Medulla oblongata (tissue), 1 donor: ENCODE results near the gene AIMP2.
"Not testable (repeated sequence)": the region's sequence is repeated elsewhere in the genome, so short reads cannot be mapped to it uniquely, and the experiment has no call there.

Experiments
- DNase-seq: peaks from one replicate; pipeline ENCODE4 v3.0.0-alpha.2; 2015; ENCODE audit errors: extremely low spot score

Gene AIMP2

DNA sequence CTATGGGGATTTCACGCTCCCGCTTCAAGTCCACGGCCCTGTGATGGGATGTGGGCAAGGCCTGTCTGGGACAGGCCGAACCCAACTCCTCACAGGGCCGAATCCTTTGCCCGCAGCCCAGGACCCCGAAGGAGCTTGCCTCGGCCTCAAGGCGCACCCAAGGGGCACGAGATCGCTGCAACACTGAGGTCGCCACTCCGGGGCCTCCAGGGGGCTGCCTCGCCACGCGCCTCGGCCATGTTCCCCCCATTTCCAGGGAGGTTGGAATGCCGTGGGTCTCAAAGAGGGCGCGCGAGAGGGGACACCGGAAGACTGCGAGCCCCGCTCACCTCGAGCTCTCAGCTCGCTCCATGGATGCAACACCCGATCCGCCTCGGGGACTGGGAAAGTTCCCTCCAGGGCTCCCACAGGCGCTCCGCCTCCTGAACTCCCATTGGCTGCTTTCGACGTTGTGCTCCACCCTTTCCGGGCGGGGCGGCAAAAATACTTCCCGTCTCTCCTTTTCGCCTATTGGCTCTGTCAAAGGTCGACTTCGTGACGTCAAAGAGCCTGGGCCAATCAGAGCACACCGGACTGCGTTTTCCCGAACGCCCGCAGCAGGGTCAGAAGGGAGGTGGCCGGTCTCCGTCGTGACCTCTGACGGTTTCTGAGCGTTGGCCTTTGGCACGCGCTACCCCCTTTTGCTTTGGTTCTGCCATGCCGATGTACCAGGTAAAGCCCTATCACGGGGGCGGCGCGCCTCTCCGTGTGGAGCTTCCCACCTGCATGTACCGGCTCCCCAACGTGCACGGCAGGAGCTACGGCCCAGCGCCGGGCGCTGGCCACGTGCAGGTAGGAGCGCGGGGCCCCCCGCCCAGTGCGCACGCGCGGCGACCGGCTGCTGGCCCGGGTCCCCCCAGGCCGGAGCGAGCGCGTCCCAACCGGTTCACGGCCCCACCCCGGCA is at the start of gene AIMP2, which contains the start of gene PMS2:
AIMP2 (plus strand) TSS at position 605 of the 944 bp plus-strand sequence; CDS start at position 697, 92 bp downstream.
PMS2 (minus strand) TSS at position 382 of the 944 bp plus-strand sequence; CDS start at position 352, 30 bp downstream.
- peak; percentile 100 for DNase-seq

DNA sequence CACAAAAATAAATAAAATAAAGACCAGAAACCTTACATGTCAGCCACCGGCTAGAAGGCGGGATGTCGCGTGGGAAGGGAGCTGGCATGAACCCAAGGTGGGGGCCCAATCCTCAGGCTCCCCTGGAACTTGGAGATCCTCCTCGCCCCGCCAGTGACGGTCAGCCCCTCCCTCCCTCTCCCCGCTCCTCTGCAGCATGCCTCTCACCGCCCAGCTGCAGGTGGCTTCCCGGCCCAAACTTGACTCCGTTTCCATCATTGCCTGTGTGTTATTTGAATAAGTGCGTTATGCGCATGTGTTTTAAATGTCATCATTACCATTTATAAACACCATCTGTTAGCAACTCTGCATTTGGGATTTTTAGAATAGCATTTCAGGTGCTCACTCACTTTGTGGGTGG is 45.9 kb upstream of the AIMP2 start:
- not testable (repeated sequence) for DNase-seq

DNA sequence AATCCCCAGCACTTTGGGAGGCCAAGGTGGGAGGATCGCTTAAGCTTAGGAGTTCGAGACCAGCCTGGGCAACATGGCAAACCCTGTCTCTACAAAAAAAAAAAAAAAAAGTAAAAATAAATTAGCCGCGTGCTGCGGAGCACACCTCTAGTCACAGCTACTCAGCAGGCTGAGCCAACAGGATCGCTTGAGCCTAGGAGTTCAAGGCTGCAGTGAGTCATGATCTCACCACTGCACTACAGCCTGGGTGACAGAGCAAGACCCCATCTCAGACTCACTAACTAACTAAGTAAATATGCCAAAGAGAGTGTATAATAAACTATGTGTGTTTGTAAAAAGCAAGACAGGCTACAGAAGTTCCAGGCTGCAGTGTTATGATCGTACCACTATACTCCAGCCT is 45.3 kb upstream of the AIMP2 start:
- not testable (repeated sequence) for DNase-seq

DNA sequence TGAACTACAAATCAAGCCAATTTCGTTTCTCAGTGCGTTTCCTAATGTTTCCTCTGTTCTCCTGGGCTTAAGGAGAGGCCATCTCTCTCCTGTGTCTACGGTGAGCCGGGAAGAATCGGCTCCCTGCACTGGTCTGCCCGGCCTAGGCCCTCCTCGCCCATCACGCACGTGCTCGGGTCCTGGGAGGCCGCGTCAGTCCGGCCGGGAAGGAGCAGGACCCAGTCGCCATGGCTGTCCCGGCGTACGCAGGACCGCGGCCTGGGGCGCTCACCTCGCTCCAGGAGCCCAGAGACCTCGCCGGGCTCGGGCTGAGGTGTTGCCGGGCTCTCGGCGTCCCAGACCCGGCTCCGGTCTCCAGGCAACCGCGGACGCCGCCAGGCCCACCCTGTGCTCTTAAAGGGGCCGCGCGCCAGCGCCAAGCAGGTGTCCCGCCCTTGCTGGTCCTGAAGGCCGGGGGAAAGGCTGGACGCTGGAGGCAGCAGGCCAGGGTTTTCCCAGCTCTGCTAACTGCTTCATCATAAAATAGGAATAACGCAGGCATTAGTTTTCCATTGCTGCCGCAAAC is 38.6 kb upstream of the AIMP2 start, which contains the start of gene RSPH10B:
RSPH10B (minus strand) TSS at position 343 of the 565 bp plus-strand sequence. CDS start 3,573 bp downstream, outside the sequence.
- DNase-seq: not testable (repeated sequence)

DNA sequence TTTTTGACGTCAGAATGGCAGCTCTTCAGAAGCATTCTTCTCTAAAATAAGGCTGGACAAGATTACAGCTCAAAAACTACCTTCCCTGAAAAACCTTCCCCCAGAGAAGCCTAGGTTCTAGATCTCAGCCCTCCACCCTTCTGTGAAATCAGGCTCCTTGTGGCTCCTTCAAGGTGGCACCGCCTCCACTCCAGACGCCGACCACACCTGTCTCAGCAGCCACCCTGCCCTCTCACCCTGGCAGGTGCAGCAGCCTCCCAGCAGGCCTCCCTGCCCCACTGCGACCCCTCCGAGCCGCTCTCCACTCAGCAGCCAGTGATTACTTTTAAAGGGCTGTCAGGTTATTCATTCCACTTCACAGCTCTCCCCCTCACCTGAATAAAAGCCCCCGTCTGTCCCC is 35.5 kb upstream of the AIMP2 start:
- not testable (repeated sequence) for DNase-seq

DNA sequence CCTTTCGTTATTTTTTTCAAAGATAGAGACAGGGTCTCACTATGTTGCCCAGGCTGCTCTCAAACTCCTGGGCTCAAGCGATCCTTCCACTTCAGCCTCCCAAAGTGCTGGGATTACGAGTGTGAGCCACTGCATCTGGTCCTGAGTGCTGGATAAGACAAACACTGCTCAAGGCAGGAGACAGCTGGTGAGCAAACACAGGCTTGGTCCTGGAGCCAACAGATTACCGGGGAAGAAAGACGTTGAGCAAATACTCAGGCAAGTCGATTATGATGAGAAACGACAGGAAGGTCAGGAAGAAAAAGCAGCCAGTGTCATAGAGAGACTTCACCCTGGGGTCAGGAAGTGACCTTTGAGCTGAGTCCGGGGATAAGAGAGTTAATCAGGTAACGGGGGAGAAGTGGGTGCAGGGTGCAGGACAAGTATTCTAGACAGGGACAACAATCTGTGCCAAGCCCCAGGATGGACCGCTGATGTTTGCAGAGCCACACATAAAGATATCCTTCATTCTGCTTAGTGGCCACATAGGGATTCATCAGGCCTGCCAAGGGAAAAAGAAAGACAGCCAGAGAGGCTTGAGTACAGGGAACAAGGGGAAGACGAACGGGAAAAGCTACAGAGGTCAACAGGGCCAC is 29.3 kb upstream of the AIMP2 start:
- not testable (repeated sequence) for DNase-seq

DNA sequence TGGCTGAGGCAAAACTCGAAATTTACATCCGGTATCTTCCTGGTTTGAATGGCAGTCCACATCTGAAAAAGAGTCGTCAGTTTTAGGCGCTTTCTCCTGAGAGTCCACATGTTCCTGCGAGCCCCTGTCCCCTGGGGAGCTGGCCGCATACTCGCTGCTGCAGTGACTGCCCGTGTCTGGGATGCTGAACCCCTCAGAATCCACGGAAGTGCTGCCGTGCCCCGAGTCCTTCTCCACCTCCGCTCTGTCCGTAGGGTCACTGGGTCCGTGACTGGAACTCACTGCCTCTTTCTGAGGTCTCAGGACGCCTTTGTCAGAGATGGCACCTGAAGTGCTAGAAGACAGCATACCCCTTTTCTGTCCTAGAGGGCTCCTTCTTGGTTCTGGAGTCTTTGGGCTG is 22.0 kb upstream of the AIMP2 start:
- not testable (repeated sequence) for DNase-seq

DNA sequence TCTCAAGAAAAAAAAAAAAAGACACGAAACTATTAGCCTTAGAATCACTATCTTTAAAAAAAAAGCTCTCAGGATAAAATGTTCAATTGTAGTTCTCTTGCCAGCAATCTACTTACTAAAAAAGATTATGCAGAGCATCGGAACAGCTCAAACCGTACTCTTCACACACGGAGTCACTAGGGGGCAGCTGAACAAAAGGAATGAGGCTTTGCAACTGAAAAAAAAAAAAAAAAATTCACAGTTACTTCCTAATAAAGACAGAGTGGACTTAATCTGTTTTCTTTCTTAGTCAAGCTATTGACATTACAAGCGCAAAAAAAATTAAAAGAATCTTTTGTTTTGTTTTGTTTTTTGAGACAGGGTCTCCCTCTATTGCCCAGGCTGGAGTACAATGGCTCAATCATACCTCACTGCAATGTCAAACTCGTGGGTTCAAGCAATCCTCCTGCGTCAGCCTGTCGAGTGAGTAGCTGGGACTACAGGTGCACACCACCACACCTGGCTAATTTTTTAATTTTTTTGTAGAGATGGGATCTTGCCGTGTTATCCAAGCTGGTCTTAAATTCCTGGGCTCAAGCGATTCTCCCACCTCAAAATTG is 11.8 kb upstream of the AIMP2 start:
- DNase-seq: peak; percentile 81

DNA sequence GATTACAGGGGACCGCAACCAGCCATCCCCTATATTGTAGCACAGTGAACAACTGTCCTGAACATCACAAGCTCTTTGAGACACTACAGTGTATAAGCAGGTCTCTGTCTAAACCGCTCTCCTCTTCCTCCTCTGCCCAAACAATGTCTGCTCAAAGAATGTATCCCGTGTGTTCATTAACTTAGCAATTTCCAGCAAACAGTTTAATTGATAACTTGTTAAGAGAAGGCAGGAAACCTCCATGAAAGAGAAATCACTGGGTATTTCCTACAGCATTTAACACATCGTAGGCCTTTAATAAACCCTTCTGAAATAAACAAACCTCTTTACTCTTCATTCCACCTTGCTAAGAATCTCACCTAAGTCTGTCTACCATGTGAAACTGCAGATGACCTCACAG is 1.7 kb upstream of the AIMP2 start:
- no peak for DNase-seq

DNA sequence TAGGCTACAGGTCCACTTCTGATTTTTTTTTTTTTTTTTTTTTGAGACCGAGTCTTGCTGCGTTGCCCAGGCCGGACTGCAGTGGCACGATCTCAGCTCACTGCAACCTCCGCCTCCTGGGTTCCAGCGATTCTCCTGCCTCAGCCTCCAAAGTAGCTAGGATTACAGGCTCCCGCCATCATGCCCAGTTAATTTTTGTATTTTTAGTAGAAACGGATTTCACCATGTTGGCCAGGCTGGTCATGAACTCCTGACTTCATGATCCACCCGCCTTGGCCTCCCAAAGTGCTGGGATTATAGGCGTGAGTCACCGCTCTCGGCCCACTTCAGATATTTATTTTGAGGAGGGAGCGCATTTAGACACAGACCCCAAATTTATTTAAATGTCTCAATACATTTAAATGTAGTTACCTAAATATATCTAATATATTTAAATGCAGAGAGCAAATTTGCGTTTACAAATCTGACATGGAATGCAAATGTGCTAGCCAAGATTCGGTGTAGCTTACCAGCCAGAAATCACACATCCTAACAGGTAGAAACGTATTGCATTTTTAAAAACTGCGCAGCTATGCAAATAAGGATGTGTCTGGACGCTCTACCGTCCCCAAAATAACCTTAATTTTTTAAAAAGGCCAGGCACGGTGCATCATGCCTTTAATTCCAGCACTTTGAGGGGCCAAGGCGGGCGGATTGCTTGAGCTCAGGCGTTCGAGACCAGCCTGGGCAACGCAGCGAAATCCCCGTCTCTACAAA is 1.1 kb upstream of the AIMP2 start:
- DNase-seq: not testable (repeated sequence)

DNA sequence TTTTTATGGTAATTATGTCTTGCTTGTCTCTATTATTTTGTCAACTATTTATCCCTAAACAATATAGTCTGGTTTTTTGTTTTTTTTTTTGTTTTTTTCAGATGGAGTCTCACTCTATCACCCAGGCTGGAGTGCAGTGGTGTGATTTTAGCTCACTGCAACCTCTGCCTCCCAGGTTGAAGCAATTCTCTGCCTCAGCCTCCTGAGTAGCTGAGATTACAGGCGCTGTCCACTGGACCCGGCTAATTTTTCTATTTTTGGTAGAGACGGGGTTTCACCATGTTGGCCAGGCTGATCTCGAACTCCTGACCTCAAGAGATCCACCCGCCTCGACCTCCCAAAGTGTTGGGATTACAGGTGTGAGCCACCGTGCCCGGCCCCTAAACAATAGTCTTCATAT is 1.3 kb downstream of the AIMP2 start:
- not testable (repeated sequence) for DNase-seq

DNA sequence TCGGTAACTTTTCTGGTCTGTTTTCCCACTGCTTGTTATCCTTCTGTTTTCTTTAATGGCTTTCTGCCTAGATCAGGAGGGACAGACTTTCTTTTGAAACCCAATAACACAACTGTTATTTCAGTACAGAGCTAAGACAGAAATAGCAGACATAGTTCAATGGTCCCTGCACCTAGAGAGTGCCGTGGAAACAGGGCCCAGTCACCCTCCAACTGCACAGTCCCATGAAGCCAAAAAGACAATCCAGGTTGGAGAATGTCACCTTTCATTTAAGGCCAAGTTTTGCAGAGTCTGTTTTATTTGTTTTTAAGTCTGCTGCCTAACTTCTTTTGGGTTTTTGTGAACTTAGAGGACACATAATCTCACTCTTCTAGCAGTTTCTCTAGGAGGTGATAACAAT is 2.5 kb downstream of the AIMP2 start:
- no peak for DNase-seq

DNA sequence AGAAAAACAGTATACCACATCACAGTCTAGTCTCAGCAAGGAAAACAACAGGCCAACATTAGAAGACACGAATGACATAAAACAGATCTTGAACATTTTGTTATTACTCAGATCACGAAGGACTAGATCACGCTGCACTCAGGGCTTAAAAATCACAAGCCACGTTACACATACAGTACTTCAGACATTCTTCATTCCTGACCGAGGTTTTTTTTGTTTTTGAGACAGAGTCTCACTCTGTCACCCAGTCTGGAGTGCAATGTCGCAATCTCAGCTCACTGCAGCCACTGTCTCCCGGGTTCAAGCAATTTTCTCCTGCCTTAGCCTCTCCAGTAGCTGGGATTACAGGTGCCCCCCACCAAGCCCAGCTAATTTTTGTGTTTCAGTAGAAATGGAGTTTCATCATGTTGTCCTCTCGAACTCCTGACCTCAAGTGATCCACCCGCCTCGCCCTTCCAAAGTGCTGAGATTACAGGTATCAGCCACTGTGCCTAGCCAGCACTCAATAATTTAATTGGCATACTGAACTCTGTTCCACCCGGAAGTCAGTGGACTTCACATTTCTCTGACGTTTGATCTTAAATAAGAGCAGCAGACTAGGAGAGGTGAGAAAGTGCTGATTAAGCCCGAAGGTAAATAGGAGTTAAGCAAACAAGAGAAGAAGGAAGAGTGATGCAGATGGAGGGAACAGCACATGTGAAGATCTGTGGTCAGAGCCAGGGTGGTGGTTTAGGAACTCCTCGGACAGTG is 3.5 kb downstream of the AIMP2 start:
- no peak for DNase-seq

DNA sequence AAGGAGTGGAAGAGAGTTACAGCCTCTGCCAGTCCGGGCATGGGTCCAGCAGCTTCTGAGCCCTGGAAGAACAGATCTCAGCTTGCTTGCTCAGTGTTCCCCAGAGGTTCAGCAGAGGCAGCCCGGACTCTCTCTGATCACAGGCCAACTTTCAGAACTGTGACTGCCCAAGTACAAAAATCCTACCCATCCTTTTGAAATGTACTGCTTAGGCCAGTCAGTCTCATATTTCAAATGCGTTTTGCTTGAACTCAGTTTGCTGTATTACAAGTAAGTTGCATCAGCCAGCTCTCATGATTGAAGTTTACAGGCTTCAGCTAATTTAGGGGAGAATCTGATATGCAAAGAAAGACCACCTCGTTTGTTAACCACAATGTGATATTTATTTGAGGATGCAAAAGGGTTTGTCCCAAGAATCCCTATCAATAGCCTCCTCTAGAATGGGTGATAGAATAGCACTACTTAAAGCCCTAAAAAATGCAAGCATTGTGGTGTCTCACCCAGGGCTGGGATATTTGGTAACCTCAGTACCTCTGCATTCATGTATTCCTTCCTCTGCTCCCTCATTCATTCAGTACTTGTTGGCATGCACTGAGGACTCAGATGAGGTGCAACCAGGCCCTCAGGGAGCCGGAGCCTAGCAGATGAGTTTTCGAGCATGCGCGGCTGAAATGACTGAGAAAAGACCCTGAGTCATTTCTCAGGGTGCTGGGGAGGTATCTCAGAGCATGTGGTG is 7.0 kb downstream of the AIMP2 start:
- DNase-seq: peak; percentile 64

DNA sequence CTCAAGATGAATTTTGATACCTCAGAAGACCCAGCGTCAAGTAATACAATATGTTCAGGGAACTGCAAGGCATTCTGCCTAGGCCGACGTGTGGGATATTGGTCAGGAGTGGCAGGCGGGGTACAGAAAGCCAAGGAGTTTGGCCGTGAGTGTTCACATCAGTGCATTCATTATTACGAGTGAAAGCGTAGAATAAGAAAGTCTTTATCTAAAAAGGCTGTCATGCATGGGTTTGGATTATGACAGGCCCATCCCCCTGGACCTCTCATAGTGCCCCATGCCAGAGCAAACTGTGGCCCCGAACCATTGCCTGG is 7.5 kb downstream of the AIMP2 start:
- no peak for DNase-seq

DNA sequence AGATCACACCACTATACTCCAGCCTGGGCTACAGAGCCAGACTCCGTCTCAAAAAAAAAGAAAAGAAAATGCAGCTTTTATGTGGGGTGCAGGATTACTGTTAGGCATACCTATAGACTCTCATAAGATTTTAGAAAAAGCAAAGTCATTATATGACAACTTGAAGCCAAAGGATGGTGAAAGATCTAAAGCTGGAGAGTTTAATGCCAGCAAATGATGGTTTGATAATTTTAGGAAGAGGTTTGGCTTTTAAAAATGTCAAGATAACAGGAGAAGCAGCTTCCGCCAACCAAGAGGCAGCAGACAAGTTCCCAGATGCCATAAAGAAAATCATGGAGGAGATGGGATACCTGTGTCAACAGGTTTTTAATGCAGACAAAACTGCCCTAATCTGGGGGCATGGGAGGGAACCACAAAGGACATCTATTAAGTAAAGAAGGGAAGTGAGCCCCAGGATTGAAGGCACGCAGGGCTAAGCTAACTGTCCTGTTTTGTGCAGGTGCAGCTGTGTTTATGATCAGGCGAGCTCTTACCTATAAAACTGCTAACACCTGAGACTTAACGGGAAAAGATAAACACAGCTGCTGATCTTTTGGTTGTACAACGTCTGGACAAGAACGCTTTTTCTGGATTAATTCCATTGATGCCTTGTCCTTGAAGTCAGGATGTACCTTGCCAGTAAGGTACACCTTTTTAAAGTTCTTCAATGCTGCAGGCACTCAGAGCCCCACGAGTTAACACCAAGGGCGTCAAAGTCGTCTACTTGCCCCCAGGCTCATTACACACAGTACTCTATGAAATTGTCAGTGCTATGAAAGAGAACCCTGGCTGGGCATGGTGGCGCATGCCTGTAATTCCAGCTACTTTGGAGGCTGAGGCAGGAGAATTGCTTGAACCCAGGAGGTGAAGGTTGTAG is 11.6 kb downstream of the AIMP2 start:
- no peak for DNase-seq

DNA sequence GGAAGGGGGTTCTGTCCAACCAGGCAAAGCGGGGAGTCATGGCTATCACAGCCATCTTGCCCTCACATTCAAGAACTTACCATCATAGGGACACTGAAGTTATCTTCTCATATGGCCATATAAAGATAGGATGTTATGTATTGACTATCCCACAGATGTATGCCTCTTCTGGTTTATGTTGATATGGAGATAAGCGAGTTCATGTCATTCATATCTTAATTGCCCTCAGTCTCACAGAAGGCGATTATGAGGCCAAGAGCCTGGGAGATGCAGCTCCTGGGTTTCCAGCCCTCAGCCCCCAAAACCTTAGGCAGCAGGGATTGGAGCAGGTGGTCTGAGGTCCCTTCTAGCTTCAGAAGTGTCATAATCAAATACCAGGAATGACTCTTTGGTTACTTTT is 13.6 kb downstream of the AIMP2 start:
- DNase-seq: no peak

DNA sequence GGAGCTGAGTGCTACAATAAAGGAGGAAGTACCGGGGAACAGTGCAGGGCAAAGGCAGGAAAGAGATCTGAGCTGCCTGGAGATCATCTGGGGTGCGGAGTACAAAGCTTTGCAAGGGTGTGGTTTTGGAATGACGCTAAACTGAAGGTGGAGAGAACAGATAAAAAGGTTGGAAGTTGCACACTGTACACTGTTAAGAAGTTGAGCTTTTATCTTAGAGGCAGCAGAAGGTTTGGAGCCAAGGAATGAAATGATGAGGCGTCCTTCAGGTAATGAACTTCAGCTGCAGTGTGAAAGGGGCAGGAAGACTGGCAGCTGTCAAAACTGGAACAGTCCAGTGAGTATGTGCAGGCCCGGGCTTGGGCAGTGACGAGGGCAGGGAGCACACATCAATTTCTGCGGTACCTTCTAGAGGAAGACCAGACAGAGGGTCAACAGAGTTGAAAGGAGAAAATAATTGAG is 14.9 kb downstream of the AIMP2 start:
- no peak for DNase-seq
